GM23338 (cell line): ENCODE results near the gene NTNG1. TPM values are rescaled to one million over a fixed set of nuclear protein-coding genes. Genes with fewer than 3 reads are reported as not detected.

Experiments
- ATAC-seq: fragments of 200-7000 bp; cut with Tn5 transposase; 3 replicates; pipeline ENCODE4 v1.9.1; 2020
- DNase-seq: peaks from one replicate; pipeline ENCODE4 v3.0.0-alpha.2; 2015; ENCODE audit warnings: low spot score
- H2AFZ ChIP-seq: fragments of 200-600 bp; sonication (generic); 2 replicates; pipeline ENCODE4 v1.8.0; 2016; ENCODE audit warnings: antibody characterized with exemption, mild to moderate bottlenecking, moderate library complexity
- H3F3A ChIP-seq: fragments of 200-600 bp; sonication (generic); replicated peaks from 2 replicates; pipeline ENCODE4 v1.8.0; 2017; ENCODE audit warnings: antibody characterized with exemption, mixed run types, low read depth
- H3K27ac ChIP-seq: fragments of 200-600 bp; sonication (generic); 2 replicates; pipeline ENCODE4 v1.6.1; 2016; ENCODE audit warnings: low read depth
- H3K27me3 ChIP-seq: fragments of 200-600 bp; sonication (generic); 2 replicates; pipeline ENCODE4 v1.8.0; 2016; ENCODE audit warnings: mild to moderate bottlenecking, mixed run types, moderate library complexity; ENCODE audit not compliant: insufficient read depth
- H3K36me3 ChIP-seq: fragments of 200-600 bp; sonication (generic); 2 replicates; pipeline ENCODE4 v1.8.0; 2016; ENCODE audit warnings: mild to moderate bottlenecking; ENCODE audit not compliant: insufficient read depth
- H3K4me1 ChIP-seq: fragments of 200-600 bp; sonication (generic); 2 replicates; pipeline ENCODE4 v1.8.0; 2016; ENCODE audit warnings: mild to moderate bottlenecking, moderate library complexity; ENCODE audit not compliant: insufficient read depth
- H3K4me2 ChIP-seq: fragments of 200-600 bp; sonication (generic); 2 replicates; pipeline ENCODE4 v1.7.1; 2017; ENCODE audit warnings: mixed run types
- H3K4me3 ChIP-seq: fragments of 200-600 bp; sonication (generic); 2 replicates; pipeline ENCODE4 v1.6.1; 2016; ENCODE audit warnings: mixed run types
- H3K79me2 ChIP-seq: fragments of 200-600 bp; sonication (generic); replicated peaks from 2 replicates; pipeline ENCODE4 v1.8.0; 2017; ENCODE audit warnings: mild to moderate bottlenecking; ENCODE audit not compliant: insufficient read depth
- H3K9me2 ChIP-seq: fragments of 200-600 bp; sonication (generic); 2 replicates; pipeline ENCODE4 v1.8.0; 2017; ENCODE audit not compliant: insufficient read depth
- H4K20me1 ChIP-seq: fragments of 200-600 bp; sonication (generic); replicated peaks from 2 replicates; pipeline ENCODE4 v1.8.0; 2017; ENCODE audit warnings: mild to moderate bottlenecking; ENCODE audit not compliant: insufficient read depth
- H3K27ac Mint-ChIP-seq: 2 replicates; pipeline ENCODE4 v1.8.0; 2020; ENCODE audit warnings: inconsistent platforms, mild to moderate bottlenecking, moderate library complexity, mixed read lengths
- H3K27me3 Mint-ChIP-seq: 3 replicates; pipeline ENCODE4 v1.8.0; 2022; ENCODE audit warnings: low read depth, mild to moderate bottlenecking, moderate library complexity, mixed read lengths, inconsistent platforms; ENCODE audit not compliant: insufficient read depth, poor library complexity
- H3K36me3 Mint-ChIP-seq: 3 replicates; pipeline ENCODE4 v1.8.0; 2021; ENCODE audit warnings: low read depth, mild to moderate bottlenecking, inconsistent platforms, moderate library complexity, mixed read lengths
- H3K4me1 Mint-ChIP-seq: 3 replicates; pipeline ENCODE4 v1.8.0; 2020; ENCODE audit warnings: mild to moderate bottlenecking, inconsistent platforms, mixed read lengths
- H3K4me3 Mint-ChIP-seq: 3 replicates; pipeline ENCODE4 v1.8.0; 2021; ENCODE audit warnings: moderate library complexity, mild to moderate bottlenecking, inconsistent platforms, mixed read lengths
- H3K9me3 Mint-ChIP-seq: 3 replicates; pipeline ENCODE4 v1.8.0; 2020; ENCODE audit warnings: moderate library complexity, mild to moderate bottlenecking, inconsistent platforms, mixed read lengths
- EZH2phosphoT487 ChIP-seq: fragments of 200-600 bp; sonication (generic); IDR thresholded peaks from one replicate; pipeline ENCODE4 v1.8.1; 2018; ENCODE audit warnings: antibody characterized with exemption; ENCODE audit not compliant: unreplicated experiment
- JUNB ChIP-seq: IDR thresholded peaks from one replicate; pipeline ENCODE4 v1.6.1; 2016; ENCODE audit warnings: antibody characterized with exemption; ENCODE audit not compliant: unreplicated experiment
- NANOG ChIP-seq: IDR thresholded peaks from 2 replicates; pipeline ENCODE4 v1.6.1; 2016; ENCODE audit warnings: antibody characterized with exemption, borderline replicate concordance
- REST ChIP-seq: IDR thresholded peaks from one replicate; pipeline ENCODE4 v1.6.1; 2018; ENCODE audit warnings: antibody characterized with exemption; ENCODE audit not compliant: unreplicated experiment
- STAT1 ChIP-seq: IDR thresholded peaks from one replicate; pipeline ENCODE4 v1.6.1; 2016; ENCODE audit warnings: antibody characterized with exemption; ENCODE audit not compliant: unreplicated experiment
- ZNF114 ChIP-seq: fragments of 250-450 bp; sonication (Bioruptor Pico); IDR thresholded peaks from 2 replicates; pipeline ENCODE4 v1.5.0; 2020; ENCODE audit warnings: mild to moderate bottlenecking, moderate library complexity
- ZNF462 ChIP-seq: fragments of 250-450 bp; sonication (Bioruptor Pico); IDR thresholded peaks from 2 replicates; pipeline ENCODE4 v1.5.0; 2020; ENCODE audit warnings: mild to moderate bottlenecking, moderate library complexity
- polyA plus RNA-seq: library from polyadenylated mRNA; unstranded; fragments of >200 nt; fragmentation: Nextera tagmentation; extraction: Ambion mirVana; gene quantifications from 2 replicates; pipeline ENCODE4 v1.2.1, GENCODE V29; 2016
- total RNA-seq: library from RNA; depleted of rRNA; stranded (reverse); fragments of >200 nt; shearing (Covaris generic); gene quantifications from 2 replicates; pipeline ENCODE4 v1.2.3, GENCODE V29; 2014

The NTNG1 gene
- total and polyA plus RNA-seq, 2 experiments from 2014 or later = 7.2 to 10.3 TPM

- DNase-seq = peak; percentile 82
- Histone ChIP-seq H3K4me2 (no peak overlapping the region), H3K9me2 (no peaks in the 10 kb centered on the region), H3F3A (0 out of 2 replicates have a peak, but pooled peaks cover 4% of the 10 kb centered on the region), H3K27ac (no peak overlapping the region), H3K27me3 (peaks cover 9% of the 10 kb centered on the region; the same call in 1 of the 2 replicates), H4K20me1 (no peaks in the 10 kb centered on the region), H3K79me2 (no peaks in the 10 kb centered on the region), H3K4me3 (no peak overlapping the region), H3K4me1 (peaks cover 13% of the 10 kb centered on the region), H3K36me3 (no peaks in the 10 kb centered on the region), H2AFZ (no peak overlapping the region)
- H3K4me3 Mint-ChIP-seq = no peak overlapping the region
- no peak overlapping the region for H3K27ac Mint-ChIP-seq
- no peaks in the 10 kb centered on the region for H3K36me3 Mint-ChIP-seq
- no peaks in the 10 kb centered on the region for H3K9me3 Mint-ChIP-seq
- ATAC-seq = no peak
- peaks cover 10% of the 10 kb centered on the region for H3K27me3 Mint-ChIP-seq
- TF ChIP-seq NANOG (no peak), STAT1 (no peak), REST (peak; percentile 96), EZH2phosphoT487 (no peak), ZNF114 (CRISPR knock-in tag) (0 out of 2 replicates have a peak, but pooled peaks have one; percentile 22), JUNB (no peak), ZNF462 (CRISPR knock-in tag) (peak; percentile 70; the same call in 1 of the 2 replicates)
- H3K4me1 Mint-ChIP-seq = peaks cover 26% of the 10 kb centered on the region
Measured at GRCh38 chr1:107135463-107135862, 5.4 kb upstream of the NTNG1 start.
